Measurements from ENCODE around the gene MAST2. TPM values are rescaled to one million over a fixed set of nuclear protein-coding genes. Genes with fewer than 3 reads are reported as not detected.

The MAST2 gene
- total RNA-seq, 4 donors from 2014 or later, result 8.3 to 24.8 (median 14.5) TPM

DNA sequence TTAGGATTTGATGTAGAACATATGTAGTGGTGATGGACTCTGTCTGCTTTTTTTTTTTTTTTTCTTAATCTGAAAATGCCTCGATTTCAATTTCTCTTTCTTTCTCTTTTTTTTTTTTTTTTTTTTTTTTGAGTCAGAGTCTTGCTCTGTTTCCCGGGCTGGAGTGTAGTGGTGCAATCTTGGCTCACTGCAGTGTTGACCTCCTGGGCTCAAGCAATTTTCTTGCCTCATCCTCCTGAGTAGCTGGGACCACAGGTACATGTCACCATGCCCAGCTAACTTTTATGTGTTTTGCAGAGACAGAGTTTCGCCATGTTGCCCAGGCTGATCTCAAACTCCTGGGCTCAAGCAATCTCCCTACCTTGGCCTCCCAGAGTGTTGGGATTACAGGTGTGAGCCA, 17.4 kb downstream of the MAST2 start:
- no peak for DNase-seq
- H3K27me3 ChIP-seq, result no peaks in the 10 kb centered on the region
- TF ChIP-seq POLR2A (IDR thresholded peaks at IDR 0.05) (no peak), CTCF (IDR thresholded peaks at IDR 0.05) (no peak)
- no peaks in the 10 kb centered on the region for H3K9me3 ChIP-seq
- H3K27ac ChIP-seq, result no peak overlapping the region
- H3K4me1 ChIP-seq, result no peaks in the 10 kb centered on the region
- intact Hi-C loops (cut with DNase I), result no loop called here
- 81 to 84% methylated on average over 3 of the region's 3 CpGs for WGBS, 2 donors
- peaks cover 0 to 14% (median 0%) of the 10 kb centered on the region in 3 donors for H3K36me3 ChIP-seq
- no peak overlapping the region for H3K4me3 ChIP-seq

GRCh38 chr1:45822644-45823043, 19.2 kb downstream of the MAST2 start:
- H3K27me3 ChIP-seq, result no peaks in the 10 kb centered on the region
- WGBS, 2 donors, result 92 to 95% methylated on average over 1 of the region's 1 CpG
- intact Hi-C loops (cut with DNase I), result no loop called here
- no peak for DNase-seq
- no peak overlapping the region for H3K4me3 ChIP-seq
- TF ChIP-seq CTCF (IDR thresholded peaks at IDR 0.05) (no peak), POLR2A (IDR thresholded peaks at IDR 0.05) (no peak)
- no peaks in the 10 kb centered on the region for H3K4me1 ChIP-seq
- H3K9me3 ChIP-seq, result no peaks in the 10 kb centered on the region
- peaks cover 0 to 32% (median 0%) of the 10 kb centered on the region in 3 donors for H3K36me3 ChIP-seq
- H3K27ac ChIP-seq, result no peak overlapping the region

DNA sequence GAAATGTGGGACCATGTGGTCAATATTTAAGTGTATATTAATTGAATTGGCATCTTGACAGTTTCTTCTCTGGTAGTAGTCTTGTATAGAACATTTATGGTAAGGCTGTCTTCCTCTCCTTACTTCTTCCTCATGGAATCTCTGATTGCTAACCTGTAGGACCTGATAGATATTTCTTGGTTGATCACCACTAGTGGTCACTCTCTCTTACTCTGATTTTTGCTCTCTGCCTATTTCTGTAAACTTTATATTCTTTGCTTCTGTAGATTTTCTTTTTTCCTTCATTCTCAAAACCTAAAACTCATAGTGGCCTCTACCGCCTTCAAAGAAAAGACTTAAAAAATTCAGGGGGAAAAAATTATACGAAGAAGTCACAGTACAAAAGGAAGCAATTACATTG, 21.2 kb downstream of the MAST2 start:
- no peak overlapping the region for H3K27ac ChIP-seq
- H3K27me3 ChIP-seq, result no peaks in the 10 kb centered on the region
- intact Hi-C loops (cut with DNase I), result no loop called here
- no peaks in the 10 kb centered on the region for H3K4me1 ChIP-seq
- DNase-seq, result no peak
- peaks cover 0 to 37% (median 0%) of the 10 kb centered on the region in 3 donors for H3K36me3 ChIP-seq
- TF ChIP-seq CTCF (IDR thresholded peaks at IDR 0.05) (no peak), POLR2A (IDR thresholded peaks at IDR 0.05) (no peak)
- no peak overlapping the region for H3K4me3 ChIP-seq
- 95 to 96% methylated on average over 2 of the region's 2 CpGs for WGBS, 2 donors
- no peaks in the 10 kb centered on the region for H3K9me3 ChIP-seq

DNA sequence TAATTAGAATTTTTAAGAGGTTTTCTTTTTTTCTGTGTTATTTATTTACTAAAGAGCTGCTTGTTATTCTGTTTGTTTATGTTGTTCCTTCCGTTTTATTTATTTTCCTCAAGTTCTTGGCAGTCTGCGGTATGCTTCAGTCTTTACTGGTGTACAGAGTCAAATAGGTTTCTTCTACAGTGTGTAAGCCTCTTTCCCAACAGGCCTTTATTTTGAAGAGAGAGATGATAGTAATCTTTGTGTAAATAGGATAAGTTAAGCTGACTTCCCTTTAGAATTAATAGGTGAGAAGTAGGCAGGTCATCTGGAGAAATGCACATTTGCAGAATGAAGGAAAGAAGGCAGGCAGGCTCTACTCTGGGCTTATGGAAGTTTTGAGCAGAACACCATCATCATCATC, 23.8 kb downstream of the MAST2 start:
- Histone ChIP-seq H3K27ac (no peak overlapping the region), H3K9me3 (no peaks in the 10 kb centered on the region), H3K4me3 (no peak overlapping the region), H3K27me3 (no peaks in the 10 kb centered on the region), H3K36me3 (peaks cover 0 to 58% (median 0%) of the 10 kb centered on the region in 3 donors), H3K4me1 (no peaks in the 10 kb centered on the region)
- 74 to 76% methylated on average over 2 of the region's 2 CpGs for WGBS, 2 donors
- TF ChIP-seq CTCF (IDR thresholded peaks at IDR 0.05) (no peak), POLR2A (IDR thresholded peaks at IDR 0.05) (no peak)
- intact Hi-C loops (cut with DNase I), result no loop called here
- DNase-seq, result no peak

- no peak for DNase-seq
- no peak overlapping the region for H3K4me3 ChIP-seq
- no peaks in the 10 kb centered on the region for H3K9me3 ChIP-seq
- WGBS, 2 donors, result 92 to 100% methylated on average over 1 of the region's 1 CpG
- peaks cover 0 to 62% (median 0%) of the 10 kb centered on the region in 3 donors for H3K36me3 ChIP-seq
- H3K27ac ChIP-seq, result no peak overlapping the region
- H3K4me1 ChIP-seq, result no peaks in the 10 kb centered on the region
- intact Hi-C loops (cut with DNase I), result no loop called here
- TF ChIP-seq POLR2A (IDR thresholded peaks at IDR 0.05) (no peak), CTCF (IDR thresholded peaks at IDR 0.05) (no peak)
- no peaks in the 10 kb centered on the region for H3K27me3 ChIP-seq
Measured at GRCh38 chr1:45828841-45829240, 25.4 kb downstream of the MAST2 start.

All from esophagus squamous epithelium (tissue), 5 donors.